Bronchial epithelial cell (primary cell): ENCODE data around the gene TJP3. TPM values are rescaled to one million over a fixed set of nuclear protein-coding genes. Genes with fewer than 3 reads are reported as not detected.

ENCODE experiments used
- DNase-seq: peaks from one replicate; pipeline ENCODE4 v3.0.0-alpha.2; 2010; ENCODE audit warnings: low read depth
- FAIRE-seq: peaks from 2 replicates; lab custom pipeline; 2011; peaks lifted over from hg19 to GRCh38; lab: Jason Lieb, UNC
- H3K27me3 ChIP-seq: 2 replicates; pipeline ENCODE4 v1.5.1; 2011; ENCODE audit warnings: low read length; ENCODE audit not compliant: control insufficient read depth, insufficient read depth
- H3K36me3 ChIP-seq: 2 replicates; pipeline ENCODE4 v1.5.1; 2011; ENCODE audit warnings: low read length; ENCODE audit not compliant: control insufficient read depth, insufficient read depth
- H3K4me3 ChIP-seq: 2 replicates; pipeline ENCODE4 v1.5.1; 2011; ENCODE audit warnings: mild to moderate bottlenecking, low read depth, low read length, control low read depth
- CTCF ChIP-seq: IDR thresholded peaks from 2 replicates; pipeline ENCODE4 v1.5.1; 2011; ENCODE audit warnings: mild to moderate bottlenecking, moderate library complexity, low read length, control low read depth, inconsistent platforms; ENCODE audit not compliant: insufficient read depth, severe bottlenecking
- total RNA-seq: library from RNA; depleted of rRNA; stranded (reverse); fragments of >200 nt; gene quantifications from 2 replicates; pipeline ENCODE4 v1.2.1, GENCODE V29; 2014

TJP3 gene
- total RNA-seq, 1 donor from 2014 or later, result 2.1 TPM

GRCh38 chr19:3732108-3732507 lies 23.9 kb downstream of the TJP3 start:
- Histone ChIP-seq H3K27me3 (no peaks in the 10 kb centered on the region), H3K4me3 (no peak overlapping the region), H3K36me3 (no peaks in the 10 kb centered on the region)
- TF ChIP-seq CTCF, result no peak
- DNase-seq, result no peak
- FAIRE-seq, result no peak

GRCh38 chr19:3733549-3734309 lies 25.5 kb downstream of the TJP3 start:
- TF ChIP-seq CTCF, result no peak
- no peaks in the 10 kb centered on the region for H3K27me3 ChIP-seq
- H3K4me3 ChIP-seq, result no peak overlapping the region
- no peak for FAIRE-seq
- DNase-seq, result no peak
- no peaks in the 10 kb centered on the region for H3K36me3 ChIP-seq

GRCh38 chr19:3734310-3734600 lies 26.1 kb downstream of the TJP3 start:
- DNase-seq, result no peak
- FAIRE-seq, result no peak

GRCh38 chr19:3736106-3736724 lies 28.0 kb downstream of the TJP3 start:
- Histone ChIP-seq H3K27me3 (no peaks in the 10 kb centered on the region), H3K36me3 (no peaks in the 10 kb centered on the region), H3K4me3 (no peak overlapping the region)
- TF ChIP-seq CTCF, result no peak
- DNase-seq (no peak), FAIRE-seq (no peak)

More at GRCh38 chr19:3734310-3734600, 26.1 kb downstream of the TJP3 start:
- Histone ChIP-seq H3K27me3 (no peaks in the 10 kb centered on the region), H3K4me3 (no peak overlapping the region), H3K36me3 (no peaks in the 10 kb centered on the region)
- no peak for TF ChIP-seq CTCF

GRCh38 chr19:3737487-3738205 lies 29.5 kb downstream of the TJP3 start:
- Histone ChIP-seq H3K4me3 (no peak overlapping the region), H3K36me3 (no peaks in the 10 kb centered on the region), H3K27me3 (no peaks in the 10 kb centered on the region)
- TF ChIP-seq CTCF, result no peak
- FAIRE-seq (peak; percentile 18), DNase-seq (no peak)
